ENCODE results near the gene IL20RA. TPM values are rescaled to one million over a fixed set of nuclear protein-coding genes. Genes with fewer than 3 reads are reported as not detected.

The IL20RA gene
- total RNA-seq, 2 experiments from 2014 or later = not detected

GRCh38 chr6:137000825-137001224 is 43.9 kb downstream of the IL20RA start:
- ATAC-seq = no peak
- intact Hi-C loops (cut with micrococcal nuclease) = no loop called here
- TF ChIP-seq CTCF (IDR thresholded peaks at IDR 0.05) = no peak

GRCh38 chr6:136995521-136995920 is 49.2 kb downstream of the IL20RA start:
- POLR2A ChIA-PET = no interaction called here
- Mint-ChIP-seq H3K27ac (no peak overlapping the region), H3K27me3 (peaks cover 35% of the 10 kb centered on the region), H3K36me3 (ENCODE audit: low read depth) (no peaks in the 10 kb centered on the region), H3K4me3 (no peak overlapping the region), H3K9me3 (no peaks in the 10 kb centered on the region), H3K4me1 (ENCODE audit: low read depth) (no peaks in the 10 kb centered on the region)
- no peak for ATAC-seq
- intact Hi-C loops (cut with micrococcal nuclease) = no loop called here
- no peak for TF ChIP-seq CTCF (IDR thresholded peaks at IDR 0.05)
- no peak for DNase-seq
- CTCF ChIA-PET = no interaction called here

More at GRCh38 chr6:137000825-137001224, 43.9 kb downstream of the IL20RA start:
- no peak overlapping the region for H3K27ac Mint-ChIP-seq
- no peaks in the 10 kb centered on the region for H3K4me1 Mint-ChIP-seq (ENCODE audit: low read depth)
- H3K27me3 Mint-ChIP-seq = peaks cover 19% of the 10 kb centered on the region
- CTCF ChIA-PET = no interaction called here
- H3K9me3 Mint-ChIP-seq = no peaks in the 10 kb centered on the region
- H3K4me3 Mint-ChIP-seq = no peak overlapping the region
- POLR2A ChIA-PET = no interaction called here
- no peaks in the 10 kb centered on the region for H3K36me3 Mint-ChIP-seq (ENCODE audit: low read depth)
- no peak for DNase-seq

GRCh38 chr6:136994782-136995181 is 50.0 kb downstream of the IL20RA start:
- POLR2A ChIA-PET = no interaction called here
- no peaks in the 10 kb centered on the region for H3K9me3 Mint-ChIP-seq
- DNase-seq (no peak), ATAC-seq (no peak)
- no peak overlapping the region for H3K4me3 Mint-ChIP-seq
- TF ChIP-seq CTCF (IDR thresholded peaks at IDR 0.05) = no peak
- H3K27me3 Mint-ChIP-seq = peaks cover 40% of the 10 kb centered on the region
- H3K36me3 Mint-ChIP-seq (ENCODE audit: low read depth) = no peaks in the 10 kb centered on the region
- H3K4me1 Mint-ChIP-seq (ENCODE audit: low read depth) = peaks cover 2% of the 10 kb centered on the region
- intact Hi-C loops (cut with micrococcal nuclease) = no loop called here
- CTCF ChIA-PET = no interaction called here
- H3K27ac Mint-ChIP-seq = no peak overlapping the region

- H3K4me3 Mint-ChIP-seq = no peak overlapping the region
- ATAC-seq (no peak), DNase-seq (no peak)
- POLR2A ChIA-PET = no interaction called here
- H3K27ac Mint-ChIP-seq = no peak overlapping the region
- peaks cover 5% of the 10 kb centered on the region for H3K4me1 Mint-ChIP-seq (ENCODE audit: low read depth)
- TF ChIP-seq CTCF (IDR thresholded peaks at IDR 0.05) = no peak
- no peaks in the 10 kb centered on the region for H3K36me3 Mint-ChIP-seq (ENCODE audit: low read depth)
- intact Hi-C loops (cut with micrococcal nuclease) = no loop called here
- CTCF ChIA-PET = no interaction called here
- no peaks in the 10 kb centered on the region for H3K9me3 Mint-ChIP-seq
- peaks cover 54% of the 10 kb centered on the region for H3K27me3 Mint-ChIP-seq
Observed at GRCh38 chr6:136992113-136992512, 52.7 kb downstream of the IL20RA start.

GRCh38 chr6:136991646-136992045 is 53.1 kb downstream of the IL20RA start:
- CTCF ChIA-PET = no interaction called here
- DNase-seq = no peak
- peaks cover 5% of the 10 kb centered on the region for H3K4me1 Mint-ChIP-seq (ENCODE audit: low read depth)
- intact Hi-C loops (cut with micrococcal nuclease) = no loop called here
- H3K4me3 Mint-ChIP-seq = no peak overlapping the region
- no peaks in the 10 kb centered on the region for H3K36me3 Mint-ChIP-seq (ENCODE audit: low read depth)
- peaks cover 52% of the 10 kb centered on the region for H3K27me3 Mint-ChIP-seq
- no peaks in the 10 kb centered on the region for H3K9me3 Mint-ChIP-seq
- TF ChIP-seq CTCF (IDR thresholded peaks at IDR 0.05) = no peak
- ATAC-seq = no peak
- POLR2A ChIA-PET = no interaction called here
- H3K27ac Mint-ChIP-seq = no peak overlapping the region

All from activated CD8-positive, alpha-beta T cell treated with anti-CD3 and anti-CD28 coated beads for 36 hours (primary cell).